Gastrocnemius medialis (tissue), 4 donors: Measurements from ENCODE around the gene B3GALT5.

Experiments used
- POLR2A ChIP-seq, 2 donors: fragments of 450-650 bp; IDR thresholded peaks; one replicate each; pipeline ENCODE4 v1.6.1; 2017; ENCODE audit warnings: antibody characterized with exemption in 2 of 2, mild to moderate bottlenecking in 2 of 2, moderate library complexity in 2 of 2
- TF ChIP-seq, protein P1 (sequence below), 5 experiments: fragments of 450-650 bp in 3 of 5; fragments of 200-600 bp in 2 of 5; sonication (generic) in 2 of 5; IDR thresholded peaks in 4 of 5; conservative IDR thresholded peaks in 1 of 5; 1 replicate in 4 of 5; 2 replicates in 1 of 5; pipeline ENCODE4 v1.5.1; 2016 to 2019; ENCODE audit warnings: antibody characterized with exemption in 5 of 5, mild to moderate bottlenecking in 3 of 5, moderate library complexity in 3 of 5

DNA sequence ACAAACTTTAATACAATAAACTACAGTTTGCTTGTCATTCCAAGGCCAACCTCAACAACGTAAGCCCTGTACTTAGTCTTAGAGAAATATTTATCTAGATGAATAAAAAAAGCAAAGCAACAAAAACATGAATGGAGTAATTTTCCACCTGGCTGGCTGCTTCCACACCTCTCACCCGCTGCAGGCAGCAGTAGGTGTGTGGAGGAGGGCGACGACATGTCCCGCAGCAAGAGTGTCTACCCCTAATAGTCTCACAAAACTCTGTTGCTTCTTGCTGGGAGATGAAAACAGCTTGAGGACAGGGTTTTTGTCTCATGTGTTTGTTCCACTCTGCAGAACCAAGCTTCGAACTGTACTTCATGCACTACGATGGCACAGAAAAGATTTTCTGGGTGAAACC is 83.5 kb downstream of the B3GALT5 start:
- TF ChIP-seq, protein P1, sequence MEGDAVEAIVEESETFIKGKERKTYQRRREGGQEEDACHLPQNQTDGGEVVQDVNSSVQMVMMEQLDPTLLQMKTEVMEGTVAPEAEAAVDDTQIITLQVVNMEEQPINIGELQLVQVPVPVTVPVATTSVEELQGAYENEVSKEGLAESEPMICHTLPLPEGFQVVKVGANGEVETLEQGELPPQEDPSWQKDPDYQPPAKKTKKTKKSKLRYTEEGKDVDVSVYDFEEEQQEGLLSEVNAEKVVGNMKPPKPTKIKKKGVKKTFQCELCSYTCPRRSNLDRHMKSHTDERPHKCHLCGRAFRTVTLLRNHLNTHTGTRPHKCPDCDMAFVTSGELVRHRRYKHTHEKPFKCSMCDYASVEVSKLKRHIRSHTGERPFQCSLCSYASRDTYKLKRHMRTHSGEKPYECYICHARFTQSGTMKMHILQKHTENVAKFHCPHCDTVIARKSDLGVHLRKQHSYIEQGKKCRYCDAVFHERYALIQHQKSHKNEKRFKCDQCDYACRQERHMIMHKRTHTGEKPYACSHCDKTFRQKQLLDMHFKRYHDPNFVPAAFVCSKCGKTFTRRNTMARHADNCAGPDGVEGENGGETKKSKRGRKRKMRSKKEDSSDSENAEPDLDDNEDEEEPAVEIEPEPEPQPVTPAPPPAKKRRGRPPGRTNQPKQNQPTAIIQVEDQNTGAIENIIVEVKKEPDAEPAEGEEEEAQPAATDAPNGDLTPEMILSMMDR (IDR thresholded peaks at IDR 0.05 in 4 of 5, conservative IDR thresholded peaks at IDR 0.05 in 1 of 5): no peak
- TF ChIP-seq POLR2A (IDR thresholded peaks at IDR 0.05): no peak
